CD4-positive, alpha-beta memory T cell (primary cell): ENCODE measurements around the gene CXCR3. TPM values are rescaled to one million over a fixed set of nuclear protein-coding genes. Genes with fewer than 3 reads are reported as not detected.
"Not testable (repeated sequence)": the region's sequence is repeated elsewhere in the genome, so short reads cannot be mapped to it uniquely, and the experiment has no call there.

Source experiments
- CTCF ChIA-PET: fragments of 350-600 bp; sonication (Branson Sonifier 250); formaldehyde crosslinking; loops from one replicate; lab custom pipeline; 2021; ENCODE audit warnings: inconsistent platforms; ENCODE audit not compliant: partially characterized antibody; lab: Charles Lee
- POLR2A ChIA-PET: fragments of 350-600 bp; sonication (Branson Sonifier 250); formaldehyde crosslinking; loops from one replicate; lab custom pipeline; 2021; ENCODE audit not compliant: partially characterized antibody; lab: Charles Lee
- DNase-seq, 5 donors: peaks; one replicate each; pipeline versions ENCODE4 v3.0.0 to v3.0.0-alpha.2; 2020 to 2022; ENCODE audit warnings: mixed read lengths in 1 of 5
- H3K27ac ChIP-seq: one replicate; pipeline ENCODE4 v1.7.0; 2013; ENCODE audit warnings: low read depth, low read length
- H3K27me3 ChIP-seq: 2 replicates; pipeline ENCODE4 v1.7.0; 2013; ENCODE audit warnings: mild to moderate bottlenecking, low read length, moderate library complexity; ENCODE audit not compliant: insufficient read depth
- H3K36me3 ChIP-seq: 2 replicates; pipeline ENCODE4 v1.7.0; 2013; ENCODE audit warnings: mild to moderate bottlenecking, low read length, moderate library complexity; ENCODE audit not compliant: insufficient read depth
- H3K4me1 ChIP-seq: 2 replicates; pipeline ENCODE4 v1.7.0; 2013; ENCODE audit warnings: mild to moderate bottlenecking, low read length, moderate library complexity; ENCODE audit not compliant: insufficient read depth
- H3K4me3 ChIP-seq, 2 donors: one replicate each; pipeline ENCODE4 v1.7.0; 2013; ENCODE audit warnings: low read length in 2 of 2, mild to moderate bottlenecking in 1 of 2
- H3K9me3 ChIP-seq, 2 donors: one replicate each; pipeline ENCODE4 v1.7.0; 2013; ENCODE audit warnings: low read length in 2 of 2, control low read depth in 1 of 2; ENCODE audit not compliant: control insufficient read depth in 1 of 2
- H3K27ac Mint-ChIP-seq, 7 donors: one replicate each; pipeline ENCODE4 v1.8.0; 2020 to 2021; ENCODE audit warnings: mixed read lengths in 7 of 7, mild to moderate bottlenecking in 6 of 7, inconsistent platforms in 3 of 7, moderate library complexity in 3 of 7
- H3K27me3 Mint-ChIP-seq, 2 donors: one replicate each; pipeline ENCODE4 v1.8.0; 2020 to 2021; ENCODE audit warnings: mixed read lengths in 2 of 2
- H3K36me3 Mint-ChIP-seq, 2 donors: one replicate each; pipeline ENCODE4 v1.8.0; 2020 to 2021; ENCODE audit warnings: mixed read lengths in 2 of 2, inconsistent platforms in 1 of 2, mild to moderate bottlenecking in 1 of 2
- H3K4me1 Mint-ChIP-seq, 4 donors: one replicate each; pipeline ENCODE4 v1.8.0; 2020 to 2021; ENCODE audit warnings: mixed read lengths in 4 of 4, mild to moderate bottlenecking in 1 of 4
- H3K4me3 Mint-ChIP-seq, 8 donors: one replicate each; pipeline ENCODE4 v1.8.0; 2020 to 2021; ENCODE audit warnings: mixed read lengths in 8 of 8, mild to moderate bottlenecking in 7 of 8, moderate library complexity in 6 of 8, inconsistent platforms in 3 of 8
- H3K9me3 Mint-ChIP-seq, 8 donors: one replicate each; pipeline ENCODE4 v1.8.0; 2020 to 2021; ENCODE audit warnings: mixed read lengths in 8 of 8, mild to moderate bottlenecking in 5 of 8, inconsistent platforms in 3 of 8, moderate library complexity in 1 of 8
- intact Hi-C: fragments of 100-400 bp; cut with micrococcal nuclease; formaldehyde crosslinking; loops from one replicate; pipeline ENCODE4 v1.15.1; 2023
- polyA plus RNA-seq, 2 donors: library from polyadenylated mRNA; unstranded; fragments of 300-500 nt; fragmentation: Illumina TruSeq; gene quantifications; one replicate each; pipeline ENCODE4 v1.2.3, GENCODE V29; 2021
- total RNA-seq, 2 experiments: library from RNA; stranded (reverse); gene quantifications; one replicate each; pipeline ENCODE4 v1.2.3, GENCODE V29; 2021

The CXCR3 gene
- total and polyA plus RNA-seq, 4 experiments from 2014 or later: 28.5 to 153 (median 39.0) TPM

DNA sequence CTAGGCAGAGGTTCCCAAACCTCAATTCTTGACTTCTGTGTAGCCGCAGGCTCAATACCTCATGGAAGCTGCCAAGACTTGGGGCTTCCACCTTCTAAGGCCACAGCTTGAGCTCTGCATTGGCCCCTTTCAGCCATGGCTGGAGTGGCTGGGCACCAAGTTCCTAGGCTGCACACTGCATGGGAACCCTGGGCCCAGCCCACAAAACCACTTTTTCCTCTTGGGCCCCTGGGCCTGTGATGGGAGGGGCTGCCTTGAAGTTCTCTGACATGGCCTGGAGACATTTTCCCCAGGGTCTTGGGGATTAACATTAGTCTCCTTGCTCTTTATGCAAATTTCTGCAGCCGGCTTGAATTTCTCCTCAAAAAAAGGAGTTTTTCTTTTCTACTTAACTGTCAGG lies 35.0 kb upstream of the CXCR3 start:
- no peak overlapping the region for H3K4me3 Mint-ChIP-seq
- CTCF ChIA-PET: no interaction called here

GRCh38 chrX:71652405-71652804 lies 34.1 kb upstream of the CXCR3 start:
- H3K4me3 Mint-ChIP-seq: no peak overlapping the region
- Histone ChIP-seq H3K4me1 (peaks cover 8% of the 10 kb centered on the region), H3K4me3 (no peak overlapping the region), H3K9me3 (no peaks in the 10 kb centered on the region), H3K36me3 (no peaks in the 10 kb centered on the region), H3K27me3 (no peaks in the 10 kb centered on the region), H3K27ac (no peak overlapping the region)
- CTCF ChIA-PET: interaction anchor here (0.6 to 3.7 kb wide), 17 partner anchors 9 to 222 kb away, joined by 3 to 31 read pairs (median 3); partner anchors contain the start of gene CXCR3
- peak overlapping the region in 2 of 7 donors; percentile 48 to 57 for H3K27ac Mint-ChIP-seq
- H3K9me3 Mint-ChIP-seq: no peaks in the 10 kb centered on the region
- H3K4me1 Mint-ChIP-seq: peaks cover 3 to 14% (median 11%) of the 10 kb centered on the region in 4 donors
- peak in 4 of 5 donors; percentile 58 to 63 (median 62) for DNase-seq
- POLR2A ChIA-PET: interaction anchor here (0.6 to 1.6 kb wide), 5 partner anchors 30 to 441 kb away, joined by 3 to 6 read pairs (median 4); no protein-coding TSS in a partner anchor
- H3K27me3 Mint-ChIP-seq: no peaks in the 10 kb centered on the region
- intact Hi-C loops: loop anchor here (2.0 to 5.0 kb wide), 6 partner anchors 44 to 680 kb away; partner anchors contain the start of gene TAF1
- no peaks in the 10 kb centered on the region for H3K36me3 Mint-ChIP-seq

More for the DNA sequence above, 35.0 kb upstream of the CXCR3 start:
- Histone ChIP-seq H3K4me3 (no peak overlapping the region), H3K36me3 (no peaks in the 10 kb centered on the region), H3K27ac (no peak overlapping the region), H3K9me3 (no peaks in the 10 kb centered on the region), H3K4me1 (peaks cover 8% of the 10 kb centered on the region), H3K27me3 (no peaks in the 10 kb centered on the region)
- POLR2A ChIA-PET: no interaction called here
- no peak for DNase-seq
- Mint-ChIP-seq H3K27ac (peak overlapping the region in 1 of 7 donors; percentile 15), H3K9me3 (no peaks in the 10 kb centered on the region), H3K27me3 (no peaks in the 10 kb centered on the region), H3K36me3 (no peaks in the 10 kb centered on the region), H3K4me1 (peaks cover 2 to 14% (median 9%) of the 10 kb centered on the region in 4 donors)
- intact Hi-C loops: loop anchor here (2.0 to 5.0 kb wide), 6 partner anchors 45 to 681 kb away; partner anchors contain the start of gene TAF1

- Mint-ChIP-seq H3K4me3 (no peak overlapping the region), H3K36me3 (no peaks in the 10 kb centered on the region), H3K27ac (peak overlapping the region in 6 of 7 donors; percentile 10 to 70 (median 36)), H3K9me3 (no peaks in the 10 kb centered on the region), H3K4me1 (peaks cover 4 to 14% (median 11%) of the 10 kb centered on the region in 4 donors), H3K27me3 (no peaks in the 10 kb centered on the region)
- H3K9me3 ChIP-seq: no peaks in the 10 kb centered on the region
- no peaks in the 10 kb centered on the region for H3K36me3 ChIP-seq
- ChIA-PET POLR2A (interaction anchor here (1.0 to 2.1 kb wide), 4 partner anchors 13 to 35 kb away, joined by 3 to 8 read pairs (median 6); no protein-coding TSS in a partner anchor), CTCF (interaction anchor here (0.6 to 3.7 kb wide), 8 partner anchors 12 to 84 kb away, joined by 3 to 31 read pairs (median 4); partner anchors contain the start of gene CXCR3)
- H3K4me3 ChIP-seq: no peak overlapping the region
- H3K4me1 ChIP-seq: peaks cover 8% of the 10 kb centered on the region
- peak in 4 of 5 donors; percentile 33 to 42 (median 41) for DNase-seq
- H3K27me3 ChIP-seq: no peaks in the 10 kb centered on the region
- intact Hi-C loops: loop anchor here (1.0 to 5.0 kb wide), 6 partner anchors 35 to 678 kb away; partner anchors contain the start of gene TAF1
- no peak overlapping the region for H3K27ac ChIP-seq
These were observed 32.1 kb upstream of the CXCR3 start for GRCh38 chrX:71650333-71650969.

GRCh38 chrX:71644406-71644805 lies 26.1 kb upstream of the CXCR3 start:
- DNase-seq, H3K36me3 ChIP-seq, H3K36me3 Mint-ChIP-seq, H3K9me3 ChIP-seq, H3K27me3 Mint-ChIP-seq, H3K4me3 ChIP-seq, H3K4me3 Mint-ChIP-seq, POLR2A ChIA-PET, intact Hi-C loops, H3K27me3 ChIP-seq, H3K9me3 Mint-ChIP-seq, H3K27ac ChIP-seq, H3K27ac Mint-ChIP-seq: not testable (repeated sequence)
- peaks cover 10% of the 10 kb centered on the region for H3K4me1 ChIP-seq
- CTCF ChIA-PET: interaction anchor here (0.9 kb wide), 1 partner anchor 8 kb away, joined by 3 read pairs; no protein-coding TSS in a partner anchor
- peaks cover 4 to 10% (median 7%) of the 10 kb centered on the region in 4 donors for H3K4me1 Mint-ChIP-seq

- no peaks in the 10 kb centered on the region for H3K27me3 Mint-ChIP-seq
- ChIA-PET POLR2A (interaction anchor here (5.8 kb wide), 1 partner anchor 23 kb away, joined by 63 read pairs; the partner anchor contains the start of gene CXCR3), CTCF (interaction anchor here (1.2 to 1.8 kb wide), 2 partner anchors 17 to 55 kb away, joined by 3 to 6 read pairs; no protein-coding TSS in a partner anchor)
- H3K27me3 ChIP-seq: no peaks in the 10 kb centered on the region
- peaks cover 42% of the 10 kb centered on the region for H3K4me1 ChIP-seq
- intact Hi-C loops: no loop called here
- H3K27ac ChIP-seq: no peak overlapping the region
- H3K36me3 ChIP-seq: no peaks in the 10 kb centered on the region
- no peak overlapping the region for H3K4me3 ChIP-seq
- H3K9me3 Mint-ChIP-seq: no peaks in the 10 kb centered on the region
- H3K4me3 Mint-ChIP-seq: no peak overlapping the region
- DNase-seq: peak in 3 of 5 donors; percentile 37 to 56 (median 50)
- no peak overlapping the region for H3K27ac Mint-ChIP-seq
- H3K36me3 Mint-ChIP-seq: no peaks in the 10 kb centered on the region
- no peaks in the 10 kb centered on the region for H3K9me3 ChIP-seq
- H3K4me1 Mint-ChIP-seq: peaks cover 8 to 19% (median 15%) of the 10 kb centered on the region in 4 donors
These were observed 21.7 kb upstream of the CXCR3 start for GRCh38 chrX:71640002-71640401.

GRCh38 chrX:71638409-71638808 lies 20.1 kb upstream of the CXCR3 start:
- H3K9me3 ChIP-seq: no peaks in the 10 kb centered on the region
- Mint-ChIP-seq H3K27me3 (no peaks in the 10 kb centered on the region), H3K4me3 (no peak overlapping the region), H3K4me1 (peaks cover 8 to 19% (median 14%) of the 10 kb centered on the region in 4 donors), H3K27ac (no peak overlapping the region), H3K9me3 (no peaks in the 10 kb centered on the region), H3K36me3 (no peaks in the 10 kb centered on the region)
- intact Hi-C loops: no loop called here
- no peaks in the 10 kb centered on the region for H3K27me3 ChIP-seq
- H3K36me3 ChIP-seq: no peaks in the 10 kb centered on the region
- CTCF ChIA-PET: interaction anchor here (1.0 to 1.1 kb wide), 2 partner anchors 12 to 15 kb away, joined by 3 to 5 read pairs; no protein-coding TSS in a partner anchor
- peaks cover 42% of the 10 kb centered on the region for H3K4me1 ChIP-seq
- H3K4me3 ChIP-seq: no peak overlapping the region
- POLR2A ChIA-PET: interaction anchor here (1.1 to 5.8 kb wide), 5 partner anchors 11 to 106 kb away, joined by 3 to 63 read pairs (median 6); partner anchors contain the start of genes CXCR3 and OGT
- DNase-seq: no peak
- peak overlapping the region; percentile 36 for H3K27ac ChIP-seq
